Loucy (cell line): Measurements from ENCODE around the gene C17orf114.

ENCODE experiments used
- EZH2phosphoT487 ChIP-seq: fragments of 200-600 bp; IDR thresholded peaks from 2 replicates; pipeline ENCODE4 v1.6.1; 2018; ENCODE audit warnings: antibody characterized with exemption, mild to moderate bottlenecking, moderate library complexity, borderline replicate concordance
- TF ChIP-seq, protein P1 (sequence below): fragments of 200-600 bp; sonication (generic); conservative IDR thresholded peaks from 2 replicates; pipeline ENCODE4 v1.5.1; 2014; ENCODE audit warnings: mild to moderate bottlenecking, antibody characterized with exemption, low read length

DNA sequence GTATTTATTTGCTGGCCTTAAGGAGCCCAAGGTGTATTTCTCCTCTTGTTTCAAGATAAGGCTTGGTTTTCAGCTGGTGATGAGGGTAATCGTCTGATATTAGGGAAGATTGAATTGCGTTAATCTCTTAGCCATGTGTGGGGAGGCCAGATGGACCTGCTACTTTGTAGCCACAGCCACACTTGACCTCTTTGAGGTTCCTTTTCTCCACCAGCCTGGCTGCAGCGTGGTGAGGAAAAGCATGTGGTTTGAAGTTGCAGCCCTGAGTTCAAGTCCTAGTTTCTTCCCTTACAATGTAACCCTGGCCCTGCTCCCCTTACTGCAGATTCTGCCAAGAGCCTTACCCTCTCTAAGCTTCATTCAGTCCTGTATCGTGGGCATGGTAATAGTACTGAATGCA, 34.1 kb upstream of the C17orf114 start:
- TF ChIP-seq EZH2phosphoT487 = no peak
- TF ChIP-seq, protein P1, sequence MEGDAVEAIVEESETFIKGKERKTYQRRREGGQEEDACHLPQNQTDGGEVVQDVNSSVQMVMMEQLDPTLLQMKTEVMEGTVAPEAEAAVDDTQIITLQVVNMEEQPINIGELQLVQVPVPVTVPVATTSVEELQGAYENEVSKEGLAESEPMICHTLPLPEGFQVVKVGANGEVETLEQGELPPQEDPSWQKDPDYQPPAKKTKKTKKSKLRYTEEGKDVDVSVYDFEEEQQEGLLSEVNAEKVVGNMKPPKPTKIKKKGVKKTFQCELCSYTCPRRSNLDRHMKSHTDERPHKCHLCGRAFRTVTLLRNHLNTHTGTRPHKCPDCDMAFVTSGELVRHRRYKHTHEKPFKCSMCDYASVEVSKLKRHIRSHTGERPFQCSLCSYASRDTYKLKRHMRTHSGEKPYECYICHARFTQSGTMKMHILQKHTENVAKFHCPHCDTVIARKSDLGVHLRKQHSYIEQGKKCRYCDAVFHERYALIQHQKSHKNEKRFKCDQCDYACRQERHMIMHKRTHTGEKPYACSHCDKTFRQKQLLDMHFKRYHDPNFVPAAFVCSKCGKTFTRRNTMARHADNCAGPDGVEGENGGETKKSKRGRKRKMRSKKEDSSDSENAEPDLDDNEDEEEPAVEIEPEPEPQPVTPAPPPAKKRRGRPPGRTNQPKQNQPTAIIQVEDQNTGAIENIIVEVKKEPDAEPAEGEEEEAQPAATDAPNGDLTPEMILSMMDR = no peak
